Tibial artery (tissue), 4 donors: ENCODE measurements around the gene DNAI7.
A peak's percentile ranks its signal among the peaks of the same experiment; 100 is the strongest.

ENCODE experiments used
- DNase-seq, 2 donors: peaks; one replicate each; pipeline ENCODE4 v3.0.0-alpha.2; 2019
- H3K27ac ChIP-seq, 2 donors: fragments of 200-600 bp; sonication (generic) in 1 of 2; 1 replicate in 1 of 2; 2 replicates in 1 of 2; pipeline ENCODE4 v1.5.1; 2018 to 2019; ENCODE audit warnings: mild to moderate bottlenecking in 1 of 2
- H3K27me3 ChIP-seq, 2 donors: fragments of 200-600 bp; sonication (generic) in 1 of 2; one replicate each; pipeline versions ENCODE4 v1.5.1 to v1.6.0; 2016 to 2019
- H3K36me3 ChIP-seq, 3 donors: fragments of 200-600 bp; sonication (generic) in 2 of 3; one replicate each; pipeline ENCODE4 v1.5.1; 2016 to 2019; ENCODE audit warnings: mild to moderate bottlenecking in 2 of 3
- H3K4me1 ChIP-seq, 4 donors: fragments of 200-600 bp; sonication (generic) in 2 of 4; 1 replicate in 3 of 4; 2 replicates in 1 of 4; pipeline ENCODE4 v1.5.1; 2016 to 2019
- H3K4me3 ChIP-seq, 2 donors: fragments of 200-600 bp; sonication (generic) in 1 of 2; 1 replicate in 1 of 2; 2 replicates in 1 of 2; pipeline ENCODE4 v1.5.1; 2018 to 2019; ENCODE audit warnings: mild to moderate bottlenecking in 2 of 2
- H3K9me3 ChIP-seq, 3 donors: fragments of 200-600 bp; sonication (generic) in 1 of 3; one replicate each; pipeline ENCODE4 v1.5.1; 2016 to 2019
- intact Hi-C: fragments of 100-400 bp; cut with DNase I; formaldehyde crosslinking; loops from one replicate; pipeline ENCODE4 v1.15.0; 2023; ENCODE audit warnings: low total_unique reads
- TF ChIP-seq, protein P1 (sequence below), 2 experiments: fragments of 200-600 bp in 1 of 2; fragments of 450-650 bp in 1 of 2; IDR thresholded peaks; one replicate each; pipeline ENCODE4 v1.5.1; 2017 to 2019; ENCODE audit warnings: antibody characterized with exemption in 2 of 2, mild to moderate bottlenecking in 1 of 2, moderate library complexity in 1 of 2

DNAI7 gene

DNA sequence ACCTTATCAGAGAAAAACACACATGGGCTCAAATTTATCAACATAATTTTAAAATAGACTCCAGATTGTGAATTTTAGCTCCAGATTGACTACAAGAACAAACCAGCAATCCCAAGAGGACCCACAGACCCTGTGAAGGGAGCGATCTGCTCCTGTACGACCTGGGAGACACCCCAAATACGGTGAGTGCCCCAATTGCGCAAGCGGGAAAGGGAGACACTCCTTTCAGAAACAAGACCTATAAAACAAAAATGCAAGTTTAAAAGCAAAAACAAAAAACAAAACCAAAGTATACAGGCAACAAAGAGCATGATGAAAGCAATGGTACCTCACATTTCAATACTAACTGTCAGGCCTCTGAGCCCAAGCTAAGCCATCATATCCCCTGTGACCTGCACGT lies 32.1 kb downstream of the DNAI7 start:
- Histone ChIP-seq H3K27ac (no peak overlapping the region), H3K9me3 (no peaks in the 10 kb centered on the region), H3K4me1 (no peaks in the 10 kb centered on the region), H3K27me3 (no peaks in the 10 kb centered on the region), H3K36me3 (no peaks in the 10 kb centered on the region), H3K4me3 (no peak overlapping the region)
- TF ChIP-seq, protein P1, sequence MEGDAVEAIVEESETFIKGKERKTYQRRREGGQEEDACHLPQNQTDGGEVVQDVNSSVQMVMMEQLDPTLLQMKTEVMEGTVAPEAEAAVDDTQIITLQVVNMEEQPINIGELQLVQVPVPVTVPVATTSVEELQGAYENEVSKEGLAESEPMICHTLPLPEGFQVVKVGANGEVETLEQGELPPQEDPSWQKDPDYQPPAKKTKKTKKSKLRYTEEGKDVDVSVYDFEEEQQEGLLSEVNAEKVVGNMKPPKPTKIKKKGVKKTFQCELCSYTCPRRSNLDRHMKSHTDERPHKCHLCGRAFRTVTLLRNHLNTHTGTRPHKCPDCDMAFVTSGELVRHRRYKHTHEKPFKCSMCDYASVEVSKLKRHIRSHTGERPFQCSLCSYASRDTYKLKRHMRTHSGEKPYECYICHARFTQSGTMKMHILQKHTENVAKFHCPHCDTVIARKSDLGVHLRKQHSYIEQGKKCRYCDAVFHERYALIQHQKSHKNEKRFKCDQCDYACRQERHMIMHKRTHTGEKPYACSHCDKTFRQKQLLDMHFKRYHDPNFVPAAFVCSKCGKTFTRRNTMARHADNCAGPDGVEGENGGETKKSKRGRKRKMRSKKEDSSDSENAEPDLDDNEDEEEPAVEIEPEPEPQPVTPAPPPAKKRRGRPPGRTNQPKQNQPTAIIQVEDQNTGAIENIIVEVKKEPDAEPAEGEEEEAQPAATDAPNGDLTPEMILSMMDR (IDR thresholded peaks at IDR 0.05): no peak
- intact Hi-C loops: no loop called here
- no peak for DNase-seq

DNA sequence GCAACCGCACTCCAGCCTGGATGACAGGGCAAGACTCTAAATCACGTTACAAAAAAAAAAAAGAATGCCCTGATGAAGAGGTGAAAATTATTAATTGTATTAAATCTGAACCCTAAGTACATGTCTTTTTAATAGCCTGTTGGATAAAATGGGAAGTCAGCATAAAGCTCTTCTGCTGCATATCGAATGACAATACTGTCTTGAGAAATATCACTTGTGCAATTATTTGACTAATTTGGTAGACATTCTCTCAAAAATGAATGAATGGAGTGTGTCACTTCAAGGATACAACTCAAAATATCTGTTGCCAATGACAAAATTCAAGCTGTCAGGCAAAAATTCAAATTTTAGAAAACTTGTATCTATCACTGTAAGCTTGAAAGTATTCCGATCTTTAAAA lies 38.9 kb downstream of the DNAI7 start:
- intact Hi-C loops: no loop called here
- Histone ChIP-seq H3K4me3 (no peak overlapping the region), H3K9me3 (no peaks in the 10 kb centered on the region), H3K27me3 (no peaks in the 10 kb centered on the region), H3K27ac (no peak overlapping the region), H3K4me1 (peaks cover 0 to 11% (median 2%) of the 10 kb centered on the region in 4 donors), H3K36me3 (no peaks in the 10 kb centered on the region)
- TF ChIP-seq, protein P1 (IDR thresholded peaks at IDR 0.05): no peak
- DNase-seq: no peak

DNA sequence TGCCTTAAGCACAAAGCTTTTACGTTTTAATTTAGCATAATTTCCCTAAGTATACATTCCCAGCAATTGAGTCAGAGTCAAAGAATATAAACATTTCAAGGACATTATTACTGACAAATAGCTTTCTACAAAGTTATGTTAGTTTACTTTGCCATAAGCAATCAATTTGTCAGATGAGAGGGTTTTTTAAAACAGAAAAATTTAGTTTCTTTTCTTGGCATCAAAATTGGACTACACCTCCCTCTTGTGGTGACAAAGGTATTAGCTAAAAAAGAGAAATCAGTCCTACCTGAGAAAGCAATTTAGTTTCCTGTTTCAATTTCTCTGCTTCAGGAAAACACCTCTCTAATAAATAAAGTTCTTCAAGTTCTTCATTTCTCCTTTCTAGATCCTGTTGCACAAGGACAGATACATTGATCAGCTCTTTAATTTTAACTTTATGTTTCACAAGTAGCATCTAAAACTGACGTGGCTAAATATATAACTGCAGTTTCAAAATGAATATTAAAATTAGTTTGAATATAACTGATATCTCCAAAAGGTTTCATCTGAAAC lies 39.9 kb downstream of the DNAI7 start:
- Histone ChIP-seq H3K27me3 (no peaks in the 10 kb centered on the region), H3K4me3 (no peak overlapping the region), H3K9me3 (no peaks in the 10 kb centered on the region), H3K36me3 (no peaks in the 10 kb centered on the region), H3K4me1 (peaks cover 0 to 11% (median 2%) of the 10 kb centered on the region in 4 donors), H3K27ac (no peak overlapping the region)
- intact Hi-C loops: no loop called here
- TF ChIP-seq, protein P1 (IDR thresholded peaks at IDR 0.05): peak; percentile 47 to 52
- no peak for DNase-seq

DNA sequence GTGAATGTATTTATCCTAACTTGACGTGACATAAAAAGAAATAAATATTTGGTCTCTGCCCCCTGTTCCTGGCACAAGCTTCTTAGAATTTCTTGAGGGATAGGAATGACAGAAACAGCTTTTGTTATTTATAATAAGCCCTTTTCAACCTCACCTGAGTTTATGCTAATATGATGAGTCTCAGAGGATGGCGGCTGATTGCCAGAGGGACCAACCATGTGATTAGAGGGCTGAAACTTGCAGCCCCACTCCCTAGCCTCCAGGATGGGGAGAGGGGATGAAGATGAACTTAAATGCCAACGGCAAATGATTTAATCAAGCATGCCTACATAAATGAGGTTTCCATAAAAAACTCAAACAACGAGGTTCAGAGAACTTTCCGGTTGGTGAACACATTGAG lies 42.9 kb downstream of the DNAI7 start:
- DNase-seq: no peak
- Histone ChIP-seq H3K27ac (no peak overlapping the region), H3K36me3 (no peaks in the 10 kb centered on the region), H3K9me3 (no peaks in the 10 kb centered on the region), H3K27me3 (no peaks in the 10 kb centered on the region), H3K4me1 (peaks cover 0 to 11% (median 2%) of the 10 kb centered on the region in 4 donors), H3K4me3 (no peak overlapping the region)
- TF ChIP-seq, protein P1 (IDR thresholded peaks at IDR 0.05): no peak
- intact Hi-C loops: no loop called here

DNA sequence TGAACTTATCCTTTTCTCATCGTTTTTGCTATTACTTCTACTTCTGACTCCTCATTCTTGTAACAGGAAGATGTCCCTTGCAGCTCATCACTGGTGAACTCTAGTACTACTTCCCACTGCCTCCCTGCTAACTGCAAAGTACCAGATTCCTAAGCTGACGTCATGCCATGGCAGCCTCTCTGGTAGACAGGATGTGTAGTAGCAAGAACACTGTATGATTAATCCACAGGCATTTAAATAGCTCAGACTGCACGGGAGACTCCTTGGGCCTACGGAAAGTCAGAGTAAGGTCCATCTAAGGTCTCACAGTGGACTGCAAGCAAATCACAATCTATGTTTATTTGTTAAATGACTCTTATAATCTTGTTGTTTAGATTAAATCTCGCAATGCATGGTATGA lies 43.5 kb downstream of the DNAI7 start:
- intact Hi-C loops: no loop called here

More for the DNA sequence above, 43.5 kb downstream of the DNAI7 start:
- Histone ChIP-seq H3K36me3 (no peaks in the 10 kb centered on the region), H3K27me3 (no peaks in the 10 kb centered on the region), H3K27ac (peak overlapping the region in 1 of 2 donors; percentile 15), H3K4me1 (peaks cover 0 to 11% (median 2%) of the 10 kb centered on the region in 4 donors), H3K9me3 (no peaks in the 10 kb centered on the region), H3K4me3 (no peak overlapping the region)
- TF ChIP-seq, protein P1 (IDR thresholded peaks at IDR 0.05): no peak
- peak; percentile 49 to 81 for DNase-seq
